NCI-H2196 (cell line): ENCODE data around the gene SLC25A11.
"Not testable (repeated sequence)": the region's sequence is repeated elsewhere in the genome, so short reads cannot be mapped to it uniquely, and the experiment has no call there.

Experiments used
- DNase-seq: peaks from one replicate; lab custom pipeline; 2025; ENCODE audit not compliant: unreplicated experiment; lab: John Stamatoyannopoulos, UW

Gene SLC25A11

GRCh38 chr17:4945944-4946280 lies 6.1 kb upstream of the SLC25A11 start:
- no peak for DNase-seq

GRCh38 chr17:4945176-4945943 lies 5.5 kb upstream of the SLC25A11 start:
- peak; percentile 5 for DNase-seq

GRCh38 chr17:4944554-4945175 lies 4.8 kb upstream of the SLC25A11 start:
- no peak for DNase-seq

GRCh38 chr17:4944163-4944553 lies 4.3 kb upstream of the SLC25A11 start:
- DNase-seq: no peak

GRCh38 chr17:4942760-4943508 lies 3.1 kb upstream of the SLC25A11 start:
- DNase-seq: no peak

- DNase-seq: no peak
These were observed 1.4 kb upstream of the SLC25A11 start for GRCh38 chr17:4941319-4941610.

- DNase-seq: no peak
These were observed 891 bp upstream of the SLC25A11 start for GRCh38 chr17:4940555-4941318.

GRCh38 chr17:4939546-4939795 lies 375 bp downstream of the SLC25A11 start:
- DNase-seq: no peak

GRCh38 chr17:4938688-4939545 lies 929 bp downstream of the SLC25A11 start:
- DNase-seq: no peak

GRCh38 chr17:4938069-4938491 lies 1.8 kb downstream of the SLC25A11 start:
- DNase-seq: no peak

- no peak for DNase-seq
These were observed 2.3 kb downstream of the SLC25A11 start for GRCh38 chr17:4937553-4937952.

- DNase-seq: no peak
These were observed 3.4 kb downstream of the SLC25A11 start for GRCh38 chr17:4936436-4936835.

GRCh38 chr17:4935650-4936049 lies 4.2 kb downstream of the SLC25A11 start:
- no peak for DNase-seq

- DNase-seq: peak; percentile 21
These were observed 5.5 kb downstream of the SLC25A11 start for GRCh38 chr17:4934173-4934979.

GRCh38 chr17:4933646-4934045 lies 6.2 kb downstream of the SLC25A11 start:
- no peak for DNase-seq

GRCh38 chr17:4932756-4933155 lies 7.1 kb downstream of the SLC25A11 start:
- no peak for DNase-seq

- no peak for DNase-seq
These were observed 7.9 kb downstream of the SLC25A11 start, which contains the start of gene GP1BA for GRCh38 chr17:4931963-4932362. Gene GP1BA (plus strand): TSS chr17:4932277. CDS start chr17:4932605, 328 bp downstream.

GRCh38 chr17:4928881-4929280 lies 11.0 kb downstream of the SLC25A11 start:
- no peak for DNase-seq

- not testable (repeated sequence) for DNase-seq
These were observed 13.1 kb downstream of the SLC25A11 start for GRCh38 chr17:4926577-4927335.
